Tibial artery (tissue), 4 donors: ENCODE data around the gene EFCAB12.

Experiments used
- DNase-seq, 2 donors: peaks; one replicate each; pipeline ENCODE4 v3.0.0-alpha.2; 2019
- H3K27ac ChIP-seq, 2 donors: fragments of 200-600 bp; sonication (generic) in 1 of 2; 1 replicate in 1 of 2; 2 replicates in 1 of 2; pipeline ENCODE4 v1.5.1; 2018 to 2019; ENCODE audit warnings: mild to moderate bottlenecking in 1 of 2
- H3K27me3 ChIP-seq, 2 donors: fragments of 200-600 bp; sonication (generic) in 1 of 2; one replicate each; pipeline versions ENCODE4 v1.5.1 to v1.6.0; 2016 to 2019
- H3K36me3 ChIP-seq, 3 donors: fragments of 200-600 bp; sonication (generic) in 2 of 3; one replicate each; pipeline ENCODE4 v1.5.1; 2016 to 2019; ENCODE audit warnings: mild to moderate bottlenecking in 2 of 3
- H3K4me1 ChIP-seq, 4 donors: fragments of 200-600 bp; sonication (generic) in 2 of 4; 1 replicate in 3 of 4; 2 replicates in 1 of 4; pipeline ENCODE4 v1.5.1; 2016 to 2019
- H3K4me3 ChIP-seq, 2 donors: fragments of 200-600 bp; sonication (generic) in 1 of 2; 1 replicate in 1 of 2; 2 replicates in 1 of 2; pipeline ENCODE4 v1.5.1; 2018 to 2019; ENCODE audit warnings: mild to moderate bottlenecking in 2 of 2
- H3K9me3 ChIP-seq, 3 donors: fragments of 200-600 bp; sonication (generic) in 1 of 3; one replicate each; pipeline ENCODE4 v1.5.1; 2016 to 2019
- CTCF ChIP-seq, 2 experiments: fragments of 200-600 bp in 1 of 2; fragments of 450-650 bp in 1 of 2; IDR thresholded peaks; one replicate each; pipeline ENCODE4 v1.5.1; 2017 to 2019; ENCODE audit warnings: antibody characterized with exemption in 2 of 2, mild to moderate bottlenecking in 1 of 2, moderate library complexity in 1 of 2
- intact Hi-C: fragments of 100-400 bp; cut with DNase I; formaldehyde crosslinking; loops from one replicate; pipeline ENCODE4 v1.15.0; 2023; ENCODE audit warnings: low total_unique reads

Gene EFCAB12

GRCh38 chr3:129445471-129445870 lies 17.0 kb upstream of the EFCAB12 start:
- intact Hi-C loops: no loop called here
- Histone ChIP-seq H3K4me1 (peaks cover 0 to 33% (median 24%) of the 10 kb centered on the region in 4 donors), H3K4me3 (no peak overlapping the region), H3K36me3 (no peaks in the 10 kb centered on the region), H3K9me3 (no peaks in the 10 kb centered on the region), H3K27ac (no peak overlapping the region), H3K27me3 (no peaks in the 10 kb centered on the region)
- DNase-seq: no peak
- TF ChIP-seq CTCF (IDR thresholded peaks at IDR 0.05): no peak

GRCh38 chr3:129442947-129443346 lies 14.5 kb upstream of the EFCAB12 start:
- Histone ChIP-seq H3K4me1 (peaks cover 0 to 45% (median 36%) of the 10 kb centered on the region in 4 donors), H3K9me3 (no peaks in the 10 kb centered on the region), H3K4me3 (no peak overlapping the region), H3K36me3 (peaks cover 0 to under 1% (median 0%) of the 10 kb centered on the region in 3 donors), H3K27me3 (no peaks in the 10 kb centered on the region), H3K27ac (peak overlapping the region; percentile 70 to 82)
- no peak for DNase-seq
- intact Hi-C loops: no loop called here
- TF ChIP-seq CTCF (IDR thresholded peaks at IDR 0.05): no peak

- peaks cover 3 to 49% (median 38%) of the 10 kb centered on the region in 4 donors for H3K4me1 ChIP-seq
- H3K9me3 ChIP-seq: no peaks in the 10 kb centered on the region
- DNase-seq: no peak
- peak overlapping the region; percentile 70 to 82 for H3K27ac ChIP-seq
- TF ChIP-seq CTCF (IDR thresholded peaks at IDR 0.05): no peak
- intact Hi-C loops: no loop called here
- no peak overlapping the region for H3K4me3 ChIP-seq
- H3K27me3 ChIP-seq: no peaks in the 10 kb centered on the region
- peaks cover 0 to 5% (median 3%) of the 10 kb centered on the region in 3 donors for H3K36me3 ChIP-seq
Measured at GRCh38 chr3:129442486-129442885, 14.1 kb upstream of the EFCAB12 start.

GRCh38 chr3:129441782-129442181 lies 13.3 kb upstream of the EFCAB12 start:
- intact Hi-C loops: no loop called here
- H3K4me1 ChIP-seq: peaks cover 3 to 53% (median 39%) of the 10 kb centered on the region in 4 donors

GRCh38 chr3:129441215-129441614 lies 12.8 kb upstream of the EFCAB12 start:
- peaks cover 6 to 16% (median 14%) of the 10 kb centered on the region in 3 donors for H3K36me3 ChIP-seq
- peak overlapping the region; percentile 79 to 82 for H3K27ac ChIP-seq
- H3K4me1 ChIP-seq: peaks cover 3 to 59% (median 39%) of the 10 kb centered on the region in 4 donors
- DNase-seq: no peak
- intact Hi-C loops: no loop called here
- TF ChIP-seq CTCF (IDR thresholded peaks at IDR 0.05): no peak
- H3K9me3 ChIP-seq: no peaks in the 10 kb centered on the region
- peak overlapping the region; percentile 72 to 85 for H3K4me3 ChIP-seq
- no peaks in the 10 kb centered on the region for H3K27me3 ChIP-seq

More at GRCh38 chr3:129441782-129442181, 13.3 kb upstream of the EFCAB12 start:
- H3K27ac ChIP-seq: peak overlapping the region; percentile 70 to 82
- H3K36me3 ChIP-seq: peaks cover 5 to 10% (median 9%) of the 10 kb centered on the region in 3 donors
- TF ChIP-seq CTCF (IDR thresholded peaks at IDR 0.05): no peak
- peak; percentile 40 to 72 for DNase-seq
- peak overlapping the region in 1 of 2 donors; percentile 72 for H3K4me3 ChIP-seq
- no peaks in the 10 kb centered on the region for H3K27me3 ChIP-seq
- H3K9me3 ChIP-seq: no peaks in the 10 kb centered on the region
